ENCODE results near the gene GRM4. TPM values are rescaled to one million over a fixed set of nuclear protein-coding genes. Genes with fewer than 3 reads are reported as not detected.

Gene GRM4
- polyA plus RNA-seq, 12 donors: 0.66 to 4.0 (median 1.4) TPM; not detected in 1

DNA sequence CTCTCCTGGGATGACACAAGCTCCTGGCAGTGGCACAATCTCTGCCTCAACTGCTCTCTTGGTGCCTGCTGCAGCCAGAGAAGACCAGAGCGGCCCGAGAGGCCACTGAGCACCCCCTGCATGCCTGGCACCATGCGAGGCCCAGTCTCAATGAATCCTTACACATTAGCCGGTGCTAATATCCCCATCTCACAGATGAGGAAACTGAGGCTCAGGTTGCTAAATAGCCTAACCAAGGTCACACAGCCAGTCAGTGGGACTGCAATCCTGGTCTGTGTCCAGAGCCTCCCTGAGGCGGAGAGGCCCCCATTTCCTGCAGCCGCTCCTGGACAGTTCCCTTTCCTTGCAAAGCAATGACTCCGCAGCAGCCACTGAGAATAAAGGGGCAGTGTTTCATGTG is 81.2 kb downstream of the GRM4 start:
- DNase-seq: no peak

DNA sequence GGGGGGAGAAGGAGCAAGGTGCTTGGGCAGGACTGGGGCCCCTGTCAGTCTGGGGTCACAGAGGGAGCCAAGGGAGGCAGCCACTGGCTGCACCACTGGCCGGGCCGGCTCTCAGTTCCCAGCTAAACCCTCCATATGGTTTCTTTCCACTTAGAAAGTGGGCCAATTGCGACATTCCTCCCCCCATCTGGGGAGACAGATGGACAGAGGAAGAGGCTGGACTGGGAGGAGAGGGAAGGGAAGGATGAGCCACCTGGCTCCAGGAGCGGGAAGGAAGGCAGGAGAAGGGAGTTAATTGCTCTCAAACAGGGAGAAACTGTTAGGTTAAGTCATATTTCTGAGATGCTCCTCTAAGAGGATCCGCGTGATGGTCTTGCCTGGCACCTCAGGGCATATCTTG is 82.2 kb downstream of the GRM4 start:
- DNase-seq: no peak

DNA sequence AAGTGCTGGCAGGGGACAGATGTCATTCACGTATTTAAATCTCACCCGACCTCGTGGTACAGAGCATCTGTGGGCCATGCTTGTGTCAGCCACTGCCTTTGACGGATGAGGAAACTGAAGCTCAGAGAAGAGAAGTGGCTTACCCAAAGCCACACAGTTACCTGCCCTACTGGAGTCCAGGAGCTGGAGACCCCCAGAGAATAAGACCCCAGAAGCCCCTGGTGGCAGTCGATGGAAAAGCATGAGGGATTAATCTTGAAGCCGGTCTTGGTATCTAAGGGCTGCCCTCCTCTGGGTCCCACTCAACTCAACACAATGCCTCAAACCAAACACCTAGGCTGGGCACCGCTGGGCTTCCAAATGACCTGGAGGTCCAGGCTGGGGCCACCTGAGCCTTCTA is 83.1 kb downstream of the GRM4 start:
- DNase-seq: no peak

DNA sequence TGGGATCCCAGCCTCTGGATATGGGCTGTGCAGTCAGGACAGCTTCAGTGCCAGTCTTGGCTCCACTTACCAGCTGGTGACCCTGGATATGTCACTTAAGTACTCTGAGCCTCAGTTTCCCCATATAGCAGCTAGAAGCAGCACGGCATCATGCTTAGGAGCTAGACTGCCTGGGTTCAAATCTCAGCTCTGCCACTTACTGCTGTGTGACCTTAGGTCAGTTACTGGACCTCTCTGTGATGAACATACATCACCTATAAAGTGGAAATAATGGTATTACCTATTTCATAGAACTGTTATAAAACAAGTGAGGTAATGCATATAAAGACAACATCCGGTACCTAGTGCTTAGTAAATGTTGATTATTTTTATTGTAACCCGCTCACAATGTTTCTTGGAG is 83.7 kb downstream of the GRM4 start:
- DNase-seq: no peak

DNA sequence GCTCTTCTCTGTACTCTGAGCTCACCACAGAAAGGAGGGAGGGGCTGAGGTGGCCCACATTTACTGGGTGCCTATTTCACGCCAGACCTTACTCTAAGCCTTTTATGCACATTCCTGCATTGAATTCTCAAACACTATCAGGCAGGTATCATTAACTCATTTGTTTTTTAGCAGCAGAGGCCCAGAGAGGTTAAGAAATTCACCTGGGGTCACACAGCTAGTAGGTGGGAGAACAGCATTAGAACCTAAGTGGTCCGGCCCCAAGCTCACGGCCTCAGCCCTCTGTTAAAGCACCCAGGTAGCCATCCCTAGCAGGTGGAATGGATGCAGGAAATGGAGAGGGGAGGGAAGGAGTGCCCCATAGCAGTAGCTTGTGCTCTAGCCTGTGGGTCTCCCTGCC is 84.5 kb downstream of the GRM4 start:
- no peak for DNase-seq

DNA sequence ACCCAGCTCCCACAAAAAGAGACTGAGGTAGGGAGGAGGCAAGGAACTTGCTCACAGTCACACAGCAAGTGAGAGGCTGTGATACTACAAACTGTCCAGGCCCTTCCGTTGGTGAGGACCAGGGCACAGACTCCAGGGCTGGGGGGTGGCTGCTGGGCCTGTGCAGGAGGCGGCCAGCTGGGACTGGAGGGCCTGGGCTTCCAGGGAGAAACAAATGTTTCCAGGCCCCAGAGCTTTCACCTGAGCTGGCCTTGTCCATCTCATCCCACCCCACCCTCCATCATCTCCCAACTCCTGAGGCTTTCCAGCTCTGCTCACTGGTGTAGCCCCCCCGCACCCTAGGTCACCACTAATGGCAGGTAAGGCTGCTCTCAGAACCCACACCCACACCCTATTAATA is 86.0 kb downstream of the GRM4 start:
- DNase-seq: no peak

DNA sequence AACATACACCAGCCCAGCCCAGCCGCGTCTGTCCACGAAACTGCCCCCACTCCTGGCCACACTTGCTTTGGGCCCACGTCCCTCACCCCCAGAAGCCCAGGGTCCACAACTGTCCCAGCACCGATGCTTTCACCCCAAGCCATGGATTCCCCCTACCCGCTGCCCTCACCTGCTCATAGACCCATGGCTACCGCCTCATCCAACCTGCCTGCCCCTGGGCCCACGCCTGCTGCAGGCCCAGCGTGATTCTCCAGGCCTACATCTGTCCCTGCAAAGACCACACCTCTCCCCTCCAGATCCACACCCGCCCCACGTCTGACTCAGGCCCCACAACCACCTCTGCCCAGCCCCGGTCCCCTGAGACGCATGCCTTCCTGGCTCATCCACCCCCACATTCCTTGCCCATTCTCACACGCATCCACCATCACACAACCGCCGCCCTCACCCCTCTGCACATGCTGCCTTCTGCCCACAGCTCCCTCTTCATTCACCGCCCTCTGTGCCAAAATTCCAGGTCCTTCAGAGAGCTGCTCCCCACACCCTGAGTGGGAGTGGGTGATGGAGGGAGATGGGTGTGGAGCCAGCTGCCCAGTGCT is 86.7 kb downstream of the GRM4 start:
- DNase-seq: no peak

DNA sequence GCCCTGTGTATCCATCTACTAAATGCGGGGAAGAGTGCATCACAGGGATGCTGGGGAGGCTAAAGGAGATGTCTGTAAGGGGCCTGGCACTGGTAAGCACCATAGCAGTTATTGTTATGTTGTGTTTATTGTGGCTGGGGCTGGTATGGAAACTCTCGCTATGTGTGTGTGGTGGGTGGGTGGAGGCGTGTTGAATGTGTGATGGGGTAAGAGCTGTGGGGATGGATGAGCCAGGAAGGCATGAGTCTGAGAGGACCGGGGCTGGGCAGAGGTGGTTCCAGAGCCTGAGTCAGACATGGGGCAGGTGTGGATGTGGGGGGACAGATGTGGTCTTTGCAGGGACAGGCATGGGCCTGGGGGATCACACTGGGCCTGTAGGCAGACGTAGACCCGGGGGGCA is 88.1 kb downstream of the GRM4 start:
- no peak for DNase-seq

DNA sequence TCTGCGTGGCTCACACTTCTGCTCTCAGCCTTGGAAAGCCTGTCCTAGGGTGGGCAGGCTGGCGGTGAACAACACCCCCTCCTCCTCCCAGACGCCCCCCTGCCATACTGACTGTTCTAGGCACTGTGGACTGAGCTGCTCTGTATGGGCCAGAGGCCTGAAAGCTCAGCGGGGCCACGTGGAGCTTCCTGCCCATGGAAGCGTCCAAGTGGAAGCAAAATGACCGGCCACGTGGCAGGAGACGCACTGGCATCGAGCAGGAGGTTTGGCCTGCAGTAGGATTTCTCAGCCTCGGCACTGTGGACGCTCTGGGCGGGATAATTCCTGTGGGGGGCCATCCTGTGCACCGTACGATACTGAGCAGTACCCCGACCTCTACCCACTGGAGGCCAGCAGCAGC is 88.7 kb downstream of the GRM4 start:
- no peak for DNase-seq

DNA sequence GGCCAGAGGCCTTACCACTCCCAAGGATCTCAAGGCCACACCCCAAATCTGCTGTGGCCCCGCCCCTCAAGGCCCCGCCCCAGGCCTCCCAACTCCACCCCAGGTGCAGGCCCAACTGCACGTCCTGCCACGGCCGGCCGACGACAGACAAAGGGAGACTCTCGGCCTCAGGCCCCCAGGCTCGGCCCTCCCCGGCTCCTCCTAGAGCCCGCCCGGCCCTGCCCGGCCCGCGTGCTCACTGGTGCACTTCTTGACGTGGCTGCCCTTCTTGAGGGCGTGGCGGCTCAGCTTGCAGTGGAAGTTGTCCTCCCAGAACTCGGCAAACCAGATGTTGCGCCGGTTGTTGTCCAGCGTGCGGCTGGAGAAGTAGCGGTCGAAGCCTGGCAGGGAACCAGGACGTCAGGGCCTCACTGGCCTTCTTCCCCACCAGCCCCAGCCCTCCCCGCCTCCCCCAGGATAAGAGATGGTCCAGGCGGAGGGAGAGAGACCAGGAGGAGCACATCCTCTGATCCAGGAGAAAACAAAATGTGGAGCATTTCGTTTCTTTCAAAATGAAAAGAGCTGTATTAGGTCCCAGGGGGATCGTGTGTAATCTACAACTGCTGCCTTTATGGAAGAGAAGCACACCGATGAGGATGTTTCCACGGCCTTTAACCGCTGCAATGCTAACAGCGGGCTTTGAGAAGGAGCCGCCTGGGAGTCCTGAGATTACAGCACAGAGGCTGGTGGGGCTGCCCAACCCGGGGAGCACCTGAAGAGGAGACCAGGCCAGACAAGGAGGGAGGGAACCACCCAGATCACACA is 89.4 kb downstream of the GRM4 start:
- DNase-seq: peak; percentile 74

DNA sequence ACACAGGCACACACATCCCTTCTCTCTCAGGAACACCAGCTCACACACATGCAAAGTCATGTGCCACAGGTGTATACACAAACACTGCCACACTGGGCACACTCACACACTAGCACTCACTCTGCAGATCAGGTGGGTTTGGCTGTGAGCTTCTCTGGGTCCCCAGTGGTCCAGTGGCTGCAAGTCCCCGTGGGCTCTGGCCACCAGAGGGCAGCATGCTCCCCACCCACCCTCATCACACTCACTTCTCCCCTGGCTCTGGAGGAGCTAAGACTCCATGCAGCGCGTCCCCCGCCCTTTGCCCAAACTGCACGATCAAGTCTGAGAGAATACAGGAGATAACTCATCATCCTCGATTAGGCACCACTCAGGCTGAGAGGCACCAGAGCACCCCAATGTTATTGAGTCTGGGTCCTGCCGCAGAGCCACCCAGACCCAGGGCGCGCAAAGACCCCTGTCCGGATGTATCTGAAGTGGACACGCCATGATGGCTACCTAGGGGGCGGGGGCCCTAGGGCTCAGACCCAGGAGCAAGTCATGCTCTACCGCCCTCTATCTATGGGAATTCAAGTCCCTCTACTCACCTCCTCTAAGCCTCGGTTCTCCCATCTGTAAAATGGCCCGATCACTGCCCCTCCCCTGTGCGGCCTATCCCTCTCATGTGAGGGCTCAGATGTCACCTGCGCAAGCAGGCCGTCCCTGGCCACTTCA is 90.5 kb downstream of the GRM4 start:
- peak; percentile 26 for DNase-seq

DNA sequence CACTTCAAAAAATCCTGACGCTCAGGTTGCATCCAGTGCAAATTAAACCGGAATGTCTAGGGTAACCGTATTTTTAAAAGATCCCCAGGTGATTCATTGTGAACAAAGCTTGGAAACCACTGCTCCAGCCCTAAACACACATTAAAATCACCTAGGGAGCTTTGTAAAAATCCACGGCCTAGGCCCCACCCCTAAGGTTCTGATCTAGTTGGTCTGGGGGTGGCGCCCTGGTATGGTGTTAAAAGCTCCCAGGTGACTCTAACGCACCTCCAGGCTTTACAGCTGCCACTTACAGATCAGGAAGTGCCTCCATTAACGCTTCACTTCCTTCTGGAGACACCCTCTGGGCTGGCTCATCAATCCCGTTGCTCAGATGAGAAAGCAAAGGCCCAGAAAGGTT is 92.2 kb downstream of the GRM4 start:
- no peak for DNase-seq

DNA sequence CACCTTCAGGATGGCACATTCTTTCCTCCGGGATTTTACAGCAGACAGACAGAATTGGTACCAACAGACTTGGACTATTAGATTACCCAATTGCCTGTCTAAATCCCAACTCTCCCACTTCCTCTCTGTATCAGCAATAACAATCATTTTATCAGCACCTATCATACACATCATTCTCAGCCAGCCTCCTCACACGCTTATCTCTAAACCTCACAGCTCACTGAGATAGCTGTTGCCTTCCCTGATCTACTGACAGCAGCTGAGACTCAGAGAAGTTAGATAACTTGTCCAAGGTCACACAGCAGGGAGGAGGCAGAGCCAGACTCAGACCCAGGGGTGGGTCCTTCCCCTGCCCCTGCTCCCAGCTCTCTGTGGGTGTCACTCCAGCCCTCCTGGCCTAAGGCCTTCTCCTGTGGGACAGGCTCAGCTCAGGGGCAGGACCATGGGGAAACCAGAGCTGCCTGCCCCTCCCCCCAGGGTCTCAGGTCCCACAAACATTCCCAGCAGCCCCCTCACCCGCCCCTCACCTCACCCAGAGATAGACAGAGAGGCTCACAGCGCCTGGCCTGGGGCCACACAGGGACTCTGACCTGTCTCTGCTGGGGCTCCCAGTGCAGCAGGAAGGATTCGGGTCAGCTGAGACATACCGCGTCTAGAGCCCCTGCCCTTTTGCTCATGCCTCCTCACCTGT is 92.8 kb downstream of the GRM4 start:
- DNase-seq: no peak

DNA sequence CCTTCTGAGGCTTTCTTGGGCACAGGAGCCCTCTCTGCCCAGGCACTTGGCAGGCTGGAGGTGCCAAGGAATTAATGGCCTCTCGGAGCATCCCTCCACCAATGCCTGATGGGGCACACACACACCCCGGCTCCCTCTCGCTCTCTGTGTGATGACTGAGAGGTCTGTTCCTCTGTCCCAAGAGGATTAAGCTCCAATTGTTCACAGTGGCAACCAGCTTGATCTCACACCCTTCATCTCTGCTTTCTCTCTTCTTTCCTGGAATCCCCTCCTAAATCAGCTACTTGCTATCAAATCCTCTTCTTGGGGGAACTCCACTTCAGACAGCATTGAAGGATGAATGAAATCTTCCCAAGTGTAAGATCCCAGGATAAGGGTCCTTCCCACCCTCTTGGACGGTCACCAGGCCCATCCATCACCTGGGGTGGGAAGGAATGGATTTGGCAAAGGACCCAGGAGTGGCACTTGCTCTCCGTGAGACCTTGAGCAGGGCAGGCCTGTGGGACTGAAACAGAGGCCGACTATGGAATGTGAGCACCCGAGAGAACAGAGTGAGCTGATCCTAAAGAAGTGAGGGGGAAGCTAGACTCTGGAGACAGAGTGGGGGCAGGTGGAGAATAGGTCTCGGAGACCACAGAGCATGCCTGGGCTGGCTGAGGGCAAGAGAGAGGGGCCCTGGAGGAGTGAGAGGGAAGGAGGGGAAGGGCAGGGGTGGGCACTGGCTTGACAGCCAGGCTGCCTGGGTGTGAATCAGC is 93.6 kb downstream of the GRM4 start:
- DNase-seq: no peak

DNA sequence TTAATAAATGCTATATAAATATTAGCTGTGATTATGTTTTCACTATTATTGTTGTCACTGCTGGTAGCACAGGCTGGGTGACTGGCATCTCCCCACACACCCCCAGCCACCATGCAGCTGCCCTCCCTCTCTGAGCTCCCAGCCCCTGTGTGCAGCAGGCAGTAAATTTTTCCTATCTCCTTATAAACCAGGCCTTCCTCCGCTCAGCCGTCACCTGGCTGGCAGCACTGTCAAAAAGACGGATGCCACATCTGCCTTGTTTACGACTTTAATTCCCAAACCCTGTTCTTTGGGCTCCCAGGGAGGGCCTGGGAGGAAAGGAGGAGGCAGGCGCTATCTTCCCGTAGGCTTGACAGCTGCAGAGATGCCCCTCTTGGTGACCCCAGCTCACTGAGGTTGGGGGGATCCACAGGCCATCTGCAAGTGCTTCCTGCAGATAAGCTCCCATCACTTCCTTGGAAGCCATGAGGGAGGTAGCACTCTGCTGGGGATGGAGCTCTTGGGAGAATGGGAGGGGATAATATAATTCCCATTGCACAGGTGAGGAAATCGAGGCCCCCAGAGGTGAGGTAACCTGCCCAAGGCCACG is 94.5 kb downstream of the GRM4 start:
- DNase-seq: no peak

DNA sequence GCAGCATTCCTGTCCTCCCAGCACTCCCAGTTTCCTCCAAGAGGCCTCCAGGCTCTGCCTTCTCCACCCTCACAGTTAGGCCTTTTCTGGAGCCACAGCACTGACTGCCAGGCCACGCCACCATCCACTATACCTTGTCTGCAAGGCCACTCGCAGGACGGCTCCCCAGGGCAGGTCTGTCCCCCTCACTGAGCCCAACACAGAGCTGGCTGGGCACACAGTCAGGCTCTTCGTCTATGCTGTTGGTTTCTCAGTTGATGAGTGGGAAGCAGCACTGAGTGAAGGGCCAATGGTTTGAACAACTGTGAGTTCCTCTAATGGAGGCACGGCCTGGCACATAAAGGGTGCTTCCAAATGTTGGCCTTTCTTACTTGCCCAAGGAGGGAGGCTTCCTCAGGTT is 95.2 kb downstream of the GRM4 start:
- DNase-seq: no peak

DNA sequence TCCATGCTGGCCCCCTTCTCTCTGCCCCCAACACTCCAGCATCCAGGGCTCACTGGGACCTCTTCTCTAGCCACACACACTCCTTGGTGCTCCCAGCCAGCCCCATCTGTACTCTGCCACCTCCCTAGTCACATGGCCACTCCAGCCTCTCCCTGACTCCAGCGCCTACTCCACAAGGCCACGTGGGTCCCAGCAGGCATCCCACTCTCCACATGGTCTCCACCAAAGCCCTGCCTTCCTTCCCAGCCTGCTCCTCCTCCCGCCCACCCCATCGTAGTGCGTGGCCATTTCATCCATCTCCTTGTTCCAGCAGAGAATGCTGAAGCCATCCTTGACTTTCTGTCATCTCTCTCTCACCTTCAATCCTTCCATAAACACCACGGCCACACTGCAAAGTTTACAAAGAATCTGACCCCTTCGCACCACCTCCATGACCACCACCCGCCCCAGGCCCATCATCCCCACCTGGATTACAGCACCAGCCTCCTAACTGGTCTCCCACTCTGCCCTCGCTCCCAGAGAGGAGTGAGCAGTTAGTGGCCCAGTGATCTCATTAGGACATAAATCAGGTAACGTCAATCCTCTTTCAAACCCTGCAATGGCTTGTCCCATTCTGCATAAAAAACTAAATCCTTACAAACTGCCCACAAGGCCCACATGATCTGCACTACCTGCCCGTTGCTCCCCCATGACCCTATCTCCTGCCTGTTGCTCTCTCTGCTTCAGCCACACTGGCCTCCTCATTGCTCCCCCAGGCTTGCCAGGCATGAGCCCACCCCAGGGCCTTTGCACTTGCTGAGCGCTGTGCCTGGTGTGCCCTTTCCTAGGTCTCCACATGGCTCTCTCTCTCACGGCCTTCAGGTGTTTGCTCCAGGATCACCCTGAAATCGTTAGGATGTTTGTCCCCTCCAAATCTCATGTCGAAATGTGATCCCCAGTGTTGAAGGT is 96.2 kb downstream of the GRM4 start:
- no peak for DNase-seq

DNA sequence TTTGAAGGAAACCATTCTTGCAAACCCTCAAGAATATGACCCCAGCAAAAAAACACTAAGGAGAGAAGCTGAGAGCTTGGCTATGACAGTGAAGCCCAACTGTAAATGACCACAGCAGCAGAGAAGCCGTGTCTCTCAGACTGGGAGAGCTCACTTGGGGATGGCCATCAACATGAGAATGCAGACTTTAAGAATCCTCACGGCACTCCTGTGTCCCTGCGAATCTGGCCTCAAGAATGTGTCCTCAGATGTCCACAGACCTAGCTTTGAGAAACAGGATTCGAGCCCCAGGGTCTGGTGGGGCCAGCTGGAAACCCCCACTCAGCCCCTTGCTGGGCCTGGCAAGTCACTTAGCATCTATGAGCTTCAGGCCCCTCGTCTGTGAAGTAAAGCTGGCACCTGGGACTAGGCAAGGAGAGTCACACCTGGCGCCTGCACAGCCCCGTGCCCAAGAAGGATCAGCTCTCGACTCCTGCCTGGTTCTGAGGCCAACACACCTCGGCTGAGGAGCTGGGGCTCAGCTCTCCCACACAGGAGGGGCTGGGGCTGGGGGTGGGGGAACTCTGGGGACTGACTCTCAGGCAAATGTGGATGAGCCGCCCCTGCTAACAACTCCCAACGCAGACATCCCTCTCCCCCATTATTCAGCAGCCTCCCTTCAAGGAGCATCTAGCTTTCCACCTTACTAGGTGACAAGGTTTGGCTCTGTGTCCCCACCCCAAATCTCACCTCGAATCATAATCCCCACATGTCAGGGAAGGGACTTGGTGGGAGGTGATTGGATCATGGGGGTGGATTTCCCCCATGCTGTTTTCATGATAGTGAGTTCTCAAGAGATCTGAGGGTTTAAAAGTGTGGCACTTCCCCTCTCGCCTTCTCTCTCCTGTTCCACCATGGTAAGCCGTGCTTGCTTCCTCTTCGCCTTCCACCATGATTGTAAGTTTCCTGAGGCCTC is 97.7 kb downstream of the GRM4 start:
- DNase-seq: no peak

DNA sequence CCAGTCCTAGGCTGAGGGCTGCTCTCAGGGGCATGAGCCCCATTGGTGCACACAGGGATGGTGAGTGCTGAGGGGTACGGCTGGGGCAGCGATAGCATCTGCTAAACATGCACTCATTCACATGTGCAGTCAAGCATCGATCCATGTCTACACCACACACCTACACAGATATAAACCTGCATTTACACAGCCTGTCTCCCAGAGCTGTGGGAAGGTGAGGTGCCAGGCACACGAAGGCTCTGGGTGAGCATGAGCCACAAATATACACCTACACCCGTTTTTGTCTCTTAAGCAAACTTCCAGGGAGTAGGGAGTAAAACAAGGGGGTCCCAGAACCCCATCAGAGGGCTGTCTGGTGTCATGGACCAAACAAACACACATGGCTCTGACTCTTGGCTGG is 99.3 kb downstream of the GRM4 start:
- no peak for DNase-seq
